Measurements from ENCODE around the gene SLC5A12. TPM values are rescaled to one million over a fixed set of nuclear protein-coding genes. Genes with fewer than 3 reads are reported as not detected.

SLC5A12 gene
- total RNA-seq, 1 experiment from 2014 or later: not detected

DNA sequence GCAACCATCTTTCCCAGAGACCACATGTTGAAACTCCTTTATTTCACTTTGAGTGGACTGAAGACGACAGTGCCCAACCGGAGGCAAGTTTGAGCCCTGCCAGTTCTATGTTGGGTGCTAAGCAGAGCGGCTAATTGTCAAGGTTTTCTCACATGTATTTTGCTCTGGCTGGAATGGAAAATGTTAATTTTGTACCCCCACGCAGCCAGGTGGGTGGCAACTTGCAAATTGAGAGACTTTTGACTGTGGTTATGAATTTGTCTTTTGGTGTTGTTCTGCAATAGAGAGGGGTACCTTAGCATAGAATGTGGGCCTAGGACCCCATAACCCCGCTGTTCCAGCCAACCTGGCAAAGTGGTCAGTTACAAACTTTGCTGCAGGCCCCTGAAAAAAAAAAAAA lies 42.5 kb upstream of the SLC5A12 start:
- no peaks in the 10 kb centered on the region for H3K9me2 ChIP-seq (replicated peaks; ENCODE audit: low read length)
- H3K4me3 ChIP-seq (ENCODE audit: low read length): no peak overlapping the region
- BruUV-seq (replicated peaks): no TSS peak
- H3K4me2 ChIP-seq (ENCODE audit: low read length): no peak overlapping the region
- no peaks in the 10 kb centered on the region for H3K4me1 ChIP-seq (ENCODE audit: insufficient read depth, low read length)
- H3K27ac ChIP-seq (ENCODE audit: low read length): no peak overlapping the region
- no peaks in the 10 kb centered on the region for H4K20me1 ChIP-seq (ENCODE audit: low read length)
- ChIA-PET CTCF (no interaction called here), POLR2A (ENCODE audit: unreplicated experiment) (no interaction called here)
- intact Hi-C loops (cut with micrococcal nuclease): no loop called here
- H3K9ac ChIP-seq (ENCODE audit: low read length): no peak overlapping the region
- TF ChIP-seq EZH2 (IDR thresholded peaks at IDR 0.05; ENCODE audit: low read length, unreplicated experiment): no peak
- TF ChIP-seq, protein P1, sequence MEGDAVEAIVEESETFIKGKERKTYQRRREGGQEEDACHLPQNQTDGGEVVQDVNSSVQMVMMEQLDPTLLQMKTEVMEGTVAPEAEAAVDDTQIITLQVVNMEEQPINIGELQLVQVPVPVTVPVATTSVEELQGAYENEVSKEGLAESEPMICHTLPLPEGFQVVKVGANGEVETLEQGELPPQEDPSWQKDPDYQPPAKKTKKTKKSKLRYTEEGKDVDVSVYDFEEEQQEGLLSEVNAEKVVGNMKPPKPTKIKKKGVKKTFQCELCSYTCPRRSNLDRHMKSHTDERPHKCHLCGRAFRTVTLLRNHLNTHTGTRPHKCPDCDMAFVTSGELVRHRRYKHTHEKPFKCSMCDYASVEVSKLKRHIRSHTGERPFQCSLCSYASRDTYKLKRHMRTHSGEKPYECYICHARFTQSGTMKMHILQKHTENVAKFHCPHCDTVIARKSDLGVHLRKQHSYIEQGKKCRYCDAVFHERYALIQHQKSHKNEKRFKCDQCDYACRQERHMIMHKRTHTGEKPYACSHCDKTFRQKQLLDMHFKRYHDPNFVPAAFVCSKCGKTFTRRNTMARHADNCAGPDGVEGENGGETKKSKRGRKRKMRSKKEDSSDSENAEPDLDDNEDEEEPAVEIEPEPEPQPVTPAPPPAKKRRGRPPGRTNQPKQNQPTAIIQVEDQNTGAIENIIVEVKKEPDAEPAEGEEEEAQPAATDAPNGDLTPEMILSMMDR (conservative IDR thresholded peaks at IDR 0.05; ENCODE audit: low read depth, low read length): no peak
- DNase-seq (no peak), ATAC-seq (no peak)
- no peaks in the 10 kb centered on the region for H3F3A ChIP-seq (ENCODE audit: low read length, unreplicated experiment)
- no peak overlapping the region for H2AFZ ChIP-seq (ENCODE audit: low read length)
- no peaks in the 10 kb centered on the region for H3K79me2 ChIP-seq (ENCODE audit: low read length)
- no peaks in the 10 kb centered on the region for H3K27me3 ChIP-seq (ENCODE audit: low read length)
- H3K36me3 ChIP-seq (ENCODE audit: low read depth, low read length): no peaks in the 10 kb centered on the region
- no peaks in the 10 kb centered on the region for H3K9me3 ChIP-seq (ENCODE audit: low read length)

DNA sequence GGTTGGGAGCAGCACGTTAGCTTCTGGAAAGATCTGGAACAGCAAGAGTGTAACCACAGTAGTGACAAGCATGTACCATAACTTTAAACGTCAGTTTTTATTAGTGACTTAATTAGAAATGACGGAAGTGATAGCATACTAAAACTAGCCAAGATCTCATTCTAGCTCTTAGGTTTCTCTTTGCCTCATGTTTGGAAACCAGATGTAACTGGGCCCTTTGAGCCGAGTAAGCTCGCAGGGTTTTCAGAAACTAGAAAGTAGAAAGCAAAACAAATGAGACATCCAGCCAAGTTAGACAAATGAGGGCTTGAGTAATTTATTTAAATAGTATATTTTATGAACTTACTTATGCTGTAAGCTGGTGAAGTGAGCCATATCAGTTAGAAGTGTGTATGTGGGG lies 40.2 kb upstream of the SLC5A12 start:
- TF ChIP-seq EZH2 (IDR thresholded peaks at IDR 0.05; ENCODE audit: low read length, unreplicated experiment) (no peak), EZH2phosphoT487 (IDR thresholded peaks at IDR 0.05; ENCODE audit: borderline replicate concordance, low read length) (no peak)
- TF ChIP-seq, protein P1 (conservative IDR thresholded peaks at IDR 0.05; ENCODE audit: low read depth, low read length): no peak
- ChIA-PET CTCF (no interaction called here), POLR2A (ENCODE audit: unreplicated experiment) (no interaction called here)
- Histone ChIP-seq H3K4me2 (ENCODE audit: low read length) (no peak overlapping the region), H2AFZ (ENCODE audit: low read length) (no peak overlapping the region), H3K79me2 (ENCODE audit: low read length) (no peaks in the 10 kb centered on the region), H3K4me3 (ENCODE audit: low read length) (no peak overlapping the region), H3K9ac (ENCODE audit: low read length) (no peak overlapping the region), H3K27me3 (ENCODE audit: low read length) (no peaks in the 10 kb centered on the region), H3K27ac (ENCODE audit: low read length) (no peak overlapping the region), H3K9me2 (replicated peaks; ENCODE audit: low read length) (no peaks in the 10 kb centered on the region), H3F3A (ENCODE audit: low read length, unreplicated experiment) (no peaks in the 10 kb centered on the region), H4K20me1 (ENCODE audit: low read length) (no peaks in the 10 kb centered on the region), H3K9me3 (ENCODE audit: low read length) (no peaks in the 10 kb centered on the region), H3K4me1 (ENCODE audit: insufficient read depth, low read length) (no peaks in the 10 kb centered on the region), H3K36me3 (ENCODE audit: low read depth, low read length) (no peaks in the 10 kb centered on the region)
- no peak for DNase-seq
- intact Hi-C loops (cut with micrococcal nuclease): no loop called here
- no peak for ATAC-seq
- no TSS peak for BruUV-seq (replicated peaks)

DNA sequence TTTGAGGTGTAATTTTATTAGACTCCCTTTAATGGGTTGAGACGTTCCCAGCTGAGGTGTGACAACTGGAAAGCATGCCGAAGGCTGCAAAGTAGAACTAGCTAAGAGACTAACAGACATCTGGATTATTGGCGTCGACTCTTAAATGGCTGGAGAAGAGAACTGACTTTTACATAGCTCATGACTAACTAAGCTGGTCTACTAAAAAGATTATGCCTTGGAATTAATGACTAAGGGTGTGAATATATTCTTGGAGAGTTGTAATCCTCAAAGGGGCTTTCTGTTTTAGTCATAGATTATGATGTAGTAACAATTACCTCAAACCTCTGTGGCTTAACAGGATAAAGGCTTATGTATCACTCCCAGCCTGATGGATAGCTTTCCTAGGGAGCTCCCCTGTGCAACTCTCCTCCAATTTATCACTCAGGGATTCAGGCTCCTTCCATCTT lies 39.5 kb upstream of the SLC5A12 start:
- H3K4me2 ChIP-seq (ENCODE audit: low read length): no peak overlapping the region
- POLR2A ChIA-PET (ENCODE audit: unreplicated experiment): no interaction called here
- H3K4me3 ChIP-seq (ENCODE audit: low read length): no peak overlapping the region
- H2AFZ ChIP-seq (ENCODE audit: low read length): no peak overlapping the region
- no peaks in the 10 kb centered on the region for H3F3A ChIP-seq (ENCODE audit: low read length, unreplicated experiment)
- CTCF ChIA-PET: no interaction called here
- no peak for DNase-seq
- no peaks in the 10 kb centered on the region for H3K27me3 ChIP-seq (ENCODE audit: low read length)
- H3K9ac ChIP-seq (ENCODE audit: low read length): no peak overlapping the region
- BruUV-seq (replicated peaks): no TSS peak
- no peaks in the 10 kb centered on the region for H3K4me1 ChIP-seq (ENCODE audit: insufficient read depth, low read length)
- H4K20me1 ChIP-seq (ENCODE audit: low read length): no peaks in the 10 kb centered on the region
- ATAC-seq: no peak
- H3K9me2 ChIP-seq (replicated peaks; ENCODE audit: low read length): no peaks in the 10 kb centered on the region
- intact Hi-C loops (cut with micrococcal nuclease): no loop called here
- H3K36me3 ChIP-seq (ENCODE audit: low read depth, low read length): no peaks in the 10 kb centered on the region
- TF ChIP-seq EZH2 (IDR thresholded peaks at IDR 0.05; ENCODE audit: low read length, unreplicated experiment) (no peak), EZH2phosphoT487 (IDR thresholded peaks at IDR 0.05; ENCODE audit: borderline replicate concordance, low read length) (no peak)
- TF ChIP-seq, protein P1 (conservative IDR thresholded peaks at IDR 0.05; ENCODE audit: low read depth, low read length): no peak
- no peaks in the 10 kb centered on the region for H3K79me2 ChIP-seq (ENCODE audit: low read length)
- H3K9me3 ChIP-seq (ENCODE audit: low read length): no peaks in the 10 kb centered on the region
- H3K27ac ChIP-seq (ENCODE audit: low read length): no peak overlapping the region
